DMS 273 (cell line): ENCODE results near the gene PIP5K1A.
"Not testable (repeated sequence)": the region's sequence is repeated elsewhere in the genome, so short reads cannot be mapped to it uniquely, and the experiment has no call there.

Experiments used
- DNase-seq: peaks from one replicate; lab custom pipeline; 2025; ENCODE audit not compliant: unreplicated experiment; lab: John Stamatoyannopoulos, UW

The PIP5K1A gene

GRCh38 chr1:151246786-151247185 is 48.4 kb downstream of the PIP5K1A start:
- no peak for DNase-seq

GRCh38 chr1:151251656-151252470 is 53.5 kb downstream of the PIP5K1A start:
- peak; percentile 100 for DNase-seq

GRCh38 chr1:151254217-151255213 is 56.2 kb downstream of the PIP5K1A start, which contains the start of gene PSMD4:
TSS of gene PSMD4 (plus strand) at chr1:151254734. CDS start at chr1:151254783, 49 bp downstream.
- peak; percentile 100 for DNase-seq

- DNase-seq: peak; percentile 97
These were observed 57.0 kb downstream of the PIP5K1A start for GRCh38 chr1:151255381-151255780.

GRCh38 chr1:151259351-151259750 is 61.0 kb downstream of the PIP5K1A start:
- DNase-seq: no peak

GRCh38 chr1:151265446-151266236 is 67.3 kb downstream of the PIP5K1A start:
- no peak for DNase-seq

GRCh38 chr1:151266315-151266714 is 68.0 kb downstream of the PIP5K1A start:
- no peak for DNase-seq

- DNase-seq: no peak
These were observed 68.5 kb downstream of the PIP5K1A start for GRCh38 chr1:151266821-151267220.

GRCh38 chr1:151267760-151268159 is 69.4 kb downstream of the PIP5K1A start:
- DNase-seq: no peak

GRCh38 chr1:151273924-151274466 is 75.6 kb downstream of the PIP5K1A start:
- no peak for DNase-seq

- DNase-seq: not testable (repeated sequence)
These were observed 77.0 kb downstream of the PIP5K1A start for GRCh38 chr1:151275341-151275740.

- DNase-seq: no peak
These were observed 78.9 kb downstream of the PIP5K1A start for GRCh38 chr1:151277249-151277648.

- DNase-seq: peak; percentile 100
These were observed 83.0 kb downstream of the PIP5K1A start for GRCh38 chr1:151281225-151281968.

- peak; percentile 100 for DNase-seq
These were observed 83.9 kb downstream of the PIP5K1A start, which contains the start of gene ZNF687 for GRCh38 chr1:151281969-151282882. TSS of gene ZNF687 (plus strand) at chr1:151282299. CDS start at chr1:151286292, 3,993 bp downstream.

- DNase-seq: peak; percentile 100
These were observed 84.8 kb downstream of the PIP5K1A start for GRCh38 chr1:151282883-151283725.

GRCh38 chr1:151284013-151284577 is 85.7 kb downstream of the PIP5K1A start:
- peak; percentile 94 for DNase-seq

GRCh38 chr1:151286619-151287340 is 88.4 kb downstream of the PIP5K1A start:
- DNase-seq: peak; percentile 92
